ENCODE measurements around the gene ANKRD63.

ANKRD63 gene

GRCh38 chr15:40282869-40283614 lies at the start of gene ANKRD63:
ANKRD63 (minus strand) TSS chr15:40283064; CDS start chr15:40282586, 478 bp downstream.
- no peak for DNase-seq (ENCODE audit: low read depth, low spot score)

GRCh38 chr15:40332113-40332781 lies 49.4 kb upstream of the ANKRD63 start:
- no peak for DNase-seq (ENCODE audit: low read depth, low spot score)

GRCh38 chr15:40331637-40332036 lies 48.8 kb upstream of the ANKRD63 start:
- no peak for DNase-seq (ENCODE audit: low read depth, low spot score)

GRCh38 chr15:40331026-40331425 lies 48.2 kb upstream of the ANKRD63 start:
- DNase-seq (ENCODE audit: low read depth, low spot score), result no peak

GRCh38 chr15:40330368-40330836 lies 47.5 kb upstream of the ANKRD63 start:
- DNase-seq (ENCODE audit: low read depth, low spot score), result no peak

DNA sequence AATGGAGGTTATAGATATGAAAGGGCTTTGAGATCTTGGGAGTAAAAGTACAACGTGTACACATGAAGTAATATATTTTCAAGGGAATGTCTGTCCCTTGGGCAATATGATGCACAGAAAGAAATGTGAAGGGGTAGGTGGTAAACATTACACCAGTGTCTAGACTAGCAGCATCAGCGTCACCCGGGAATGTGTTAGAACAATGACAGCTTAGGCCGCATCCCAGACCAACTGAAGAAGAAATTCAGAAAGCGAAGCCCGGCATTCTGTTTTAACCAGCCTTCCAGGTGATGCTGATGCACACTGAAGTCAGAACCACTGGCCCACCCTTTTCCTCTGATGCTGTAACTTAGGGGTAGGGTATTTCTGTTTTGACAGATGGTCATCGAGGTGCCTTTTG lies 46.9 kb upstream of the ANKRD63 start:
- DNase-seq (ENCODE audit: low read depth, low spot score), result no peak

DNA sequence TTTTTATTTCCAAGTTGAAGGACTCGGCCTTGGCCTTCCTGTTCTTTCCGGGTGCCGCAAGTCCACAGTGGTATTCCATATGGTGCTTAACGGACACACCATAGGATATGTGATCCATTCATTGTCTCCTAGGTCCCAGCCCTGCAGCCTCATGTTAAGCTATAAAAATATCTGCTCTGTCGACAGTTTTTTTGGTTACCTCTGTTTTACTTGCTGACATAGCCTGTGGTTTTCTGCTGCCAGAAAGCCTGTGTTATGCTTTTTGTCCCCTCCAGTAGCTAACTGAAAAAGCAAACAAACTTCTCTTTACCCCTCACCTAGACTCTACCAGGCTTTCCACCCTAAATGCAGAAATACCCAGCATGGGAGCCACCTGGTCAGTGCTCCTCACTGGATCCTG lies 45.9 kb upstream of the ANKRD63 start:
- no peak for DNase-seq (ENCODE audit: low read depth, low spot score)

DNA sequence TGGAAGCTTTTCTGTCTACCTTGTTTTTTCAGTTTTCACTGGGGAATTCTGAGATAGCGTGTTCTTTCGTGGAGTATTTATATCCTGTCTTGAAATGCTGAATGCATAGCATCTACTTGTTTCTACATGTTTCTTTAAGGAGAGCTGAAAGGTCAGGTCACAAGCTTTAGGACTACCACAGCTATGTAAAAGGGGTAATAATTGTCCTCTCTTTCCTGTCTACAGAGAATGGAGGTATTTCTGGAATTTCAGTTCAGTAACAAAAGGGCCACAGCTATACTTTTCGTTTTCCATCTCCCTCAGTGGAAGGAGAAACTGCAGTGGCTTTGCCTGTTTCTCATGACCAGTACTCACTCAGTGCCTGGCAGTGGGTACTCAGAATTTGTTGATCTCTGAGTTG lies 45.3 kb upstream of the ANKRD63 start:
- DNase-seq (ENCODE audit: low read depth, low spot score), result no peak

DNA sequence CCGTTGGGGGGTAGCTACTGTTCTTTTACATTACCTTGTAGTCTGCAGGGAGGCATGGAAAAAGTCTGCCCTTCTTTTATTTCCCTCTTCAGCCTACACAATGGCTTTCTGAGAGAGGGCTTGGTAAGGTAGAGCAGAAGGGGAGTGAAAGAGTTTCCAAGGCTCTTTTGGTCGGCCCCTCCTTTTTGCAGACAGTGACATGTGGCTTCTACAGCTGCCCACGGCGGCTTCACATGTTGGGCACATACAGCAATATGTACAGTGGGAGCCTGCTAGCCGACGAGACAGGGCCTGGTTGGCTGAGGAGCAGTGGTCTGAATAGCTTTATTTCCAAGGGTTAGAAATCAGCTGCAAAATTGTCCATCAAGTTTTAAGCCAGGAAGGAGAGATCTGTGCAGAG lies 44.6 kb upstream of the ANKRD63 start:
- no peak for DNase-seq (ENCODE audit: low read depth, low spot score)

DNA sequence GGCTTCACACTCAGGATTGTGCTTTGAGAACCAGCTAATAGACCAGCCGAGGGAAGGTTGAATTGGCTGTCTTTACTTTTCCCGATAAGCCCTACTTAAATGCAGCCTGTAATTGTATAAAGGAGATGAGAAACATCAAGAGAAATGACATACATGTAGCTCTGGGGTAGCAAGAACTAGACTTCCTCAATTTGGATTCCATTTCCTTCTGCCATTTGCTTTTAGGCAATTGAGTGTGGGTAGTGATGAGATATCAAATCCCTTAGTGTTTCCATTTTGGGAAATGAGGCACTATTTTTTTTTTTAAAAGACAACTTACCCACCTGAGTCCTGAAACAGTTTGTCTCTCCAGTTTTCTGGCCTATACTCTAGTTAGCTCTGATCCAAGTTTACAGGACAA lies 42.8 kb upstream of the ANKRD63 start:
- DNase-seq (ENCODE audit: low read depth, low spot score), result no peak

GRCh38 chr15:40325188-40325587 lies 42.3 kb upstream of the ANKRD63 start:
- DNase-seq (ENCODE audit: low read depth, low spot score), result no peak

- no peak for DNase-seq (ENCODE audit: low read depth, low spot score)
Observed at GRCh38 chr15:40323953-40324937, 41.4 kb upstream of the ANKRD63 start.

DNA sequence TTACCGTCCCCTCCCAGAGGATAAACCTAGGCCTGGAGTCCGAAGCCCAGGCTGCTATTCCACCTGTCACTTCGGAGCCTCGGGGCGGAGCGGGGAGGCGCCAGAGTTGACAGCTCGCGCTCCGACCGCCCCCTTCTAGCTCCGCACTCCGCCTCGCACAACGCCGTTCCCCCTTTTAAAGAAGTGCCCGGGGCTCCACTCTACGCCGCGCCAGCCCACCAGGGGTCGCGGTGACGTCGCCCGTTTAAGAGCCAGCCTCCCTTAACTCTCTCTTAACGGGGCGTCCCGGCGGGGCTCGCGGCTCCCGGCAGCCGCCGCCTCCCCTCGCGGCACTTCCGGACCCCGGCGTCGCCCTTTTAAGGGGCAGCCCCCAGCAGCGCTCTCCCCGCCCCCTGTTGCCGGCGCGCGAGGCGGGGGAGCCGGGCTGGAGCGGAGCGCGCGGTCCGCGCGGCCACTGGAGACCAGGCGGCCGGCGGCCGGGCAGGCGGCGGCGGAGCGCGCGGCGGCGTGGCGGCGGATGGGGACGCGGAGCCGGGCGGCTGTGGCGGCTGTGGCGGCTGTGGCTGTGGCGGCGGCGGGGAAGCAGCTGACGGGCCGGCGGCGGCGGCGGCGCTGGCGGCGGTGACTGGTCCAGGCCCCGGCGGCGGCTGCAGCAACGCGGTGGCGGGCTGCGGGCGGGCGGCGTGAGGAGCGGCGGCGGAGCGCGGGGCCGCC lies 40.5 kb upstream of the ANKRD63 start, which contains the start of gene INAFM2:
Gene INAFM2 (plus strand): TSS at position 454 of the 714 bp plus-strand sequence. CDS start 364 bp downstream, outside the sequence.
- peak; percentile 99 for DNase-seq (ENCODE audit: low read depth, low spot score)

DNA sequence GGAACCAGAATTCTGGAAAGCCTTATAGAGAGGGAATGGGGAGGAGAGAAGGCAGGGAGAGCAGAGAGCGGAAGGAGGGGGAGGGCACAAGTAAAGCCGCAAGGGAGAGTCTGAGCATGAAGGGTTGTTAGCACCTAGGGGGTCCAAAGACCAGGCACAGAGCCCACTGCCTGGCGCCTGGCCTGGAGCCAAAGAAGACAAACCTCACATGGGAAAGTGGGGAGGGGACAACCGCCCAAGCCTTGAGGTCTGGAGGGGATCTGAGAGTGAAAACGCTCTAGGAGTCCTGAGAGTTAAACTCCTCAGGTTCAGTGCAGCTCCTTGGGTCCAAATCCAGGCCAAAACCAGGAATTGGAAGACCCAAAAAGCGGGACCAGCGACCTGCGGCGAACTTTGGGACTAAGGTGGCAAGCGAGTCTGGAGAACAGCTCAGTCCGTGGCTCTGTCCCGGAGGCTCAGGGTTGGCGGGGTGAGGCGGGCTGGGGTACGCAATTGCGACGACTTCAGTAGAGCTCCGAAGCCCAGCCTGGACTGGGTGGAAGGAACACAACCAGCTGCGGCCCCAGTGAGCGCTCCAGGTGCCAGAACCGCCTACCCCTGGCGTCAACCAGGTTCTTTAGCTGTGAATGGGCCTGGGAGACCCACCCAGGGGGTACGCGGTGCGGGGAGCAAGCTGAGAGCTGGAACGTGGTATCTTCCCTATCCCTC lies 39.8 kb upstream of the ANKRD63 start:
- DNase-seq (ENCODE audit: low read depth, low spot score), result no peak

DNA sequence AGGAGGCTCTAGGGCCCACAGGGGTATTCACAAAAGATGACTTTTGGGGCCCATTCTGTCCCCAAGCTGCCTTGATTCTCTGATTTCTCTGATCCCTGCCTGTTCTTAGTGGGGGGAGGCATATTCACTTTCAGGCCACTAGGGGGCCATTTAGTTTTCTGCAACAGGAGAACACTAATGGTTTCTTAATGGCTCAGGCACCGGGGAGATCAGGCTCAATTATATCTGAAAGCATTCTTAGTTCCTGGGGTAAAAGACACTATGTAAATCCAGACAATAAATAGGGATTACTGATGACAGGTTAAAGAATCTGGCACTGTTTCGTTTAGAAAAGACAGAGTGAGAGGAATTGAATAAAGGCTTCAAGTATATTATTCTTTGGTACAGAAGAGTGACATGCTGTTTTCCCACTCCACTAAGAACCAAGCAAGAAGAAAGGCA lies 38.1 kb upstream of the ANKRD63 start:
- DNase-seq (ENCODE audit: low read depth, low spot score), result no peak

DNA sequence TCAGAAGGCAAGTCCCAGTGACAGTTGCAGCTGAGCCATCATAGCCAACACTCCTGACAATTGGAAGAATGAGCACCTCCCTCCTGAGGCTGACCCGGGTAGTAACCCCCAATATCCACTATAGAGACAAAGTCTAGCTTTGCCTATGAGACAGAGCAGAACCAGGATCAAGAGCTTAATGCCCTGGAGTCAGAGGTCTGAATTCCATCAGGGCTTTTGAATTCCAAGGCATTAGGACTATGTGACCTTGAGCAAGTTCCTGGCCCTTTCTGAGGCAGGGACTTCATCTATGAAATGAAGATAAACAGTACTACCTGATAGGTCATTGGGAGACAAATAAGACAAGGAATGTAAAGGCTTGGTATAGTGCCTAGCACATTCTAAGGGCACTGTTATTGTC lies 37.5 kb upstream of the ANKRD63 start:
- DNase-seq (ENCODE audit: low read depth, low spot score), result no peak

DNA sequence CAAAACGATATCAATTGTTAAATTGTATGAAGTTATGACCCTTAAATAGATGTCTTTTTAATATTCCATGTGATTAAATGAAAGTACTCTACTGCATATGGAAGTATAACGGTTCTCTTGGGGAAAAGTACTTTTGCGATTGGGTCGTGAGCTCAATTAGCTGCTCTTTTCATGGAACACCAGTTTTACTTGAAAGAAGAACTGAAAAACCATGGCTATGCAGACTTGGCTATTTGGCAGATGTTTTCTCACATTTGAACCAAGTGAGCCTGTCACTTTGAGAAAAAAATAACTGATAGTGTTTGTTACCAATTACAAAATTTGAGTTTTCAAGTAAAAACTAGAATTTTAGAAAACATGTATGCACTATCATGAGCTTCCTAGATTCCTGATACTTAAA lies 34.7 kb upstream of the ANKRD63 start:
- DNase-seq (ENCODE audit: low read depth, low spot score), result no peak

GRCh38 chr15:40316931-40317330 lies 34.1 kb upstream of the ANKRD63 start:
- DNase-seq (ENCODE audit: low read depth, low spot score), result no peak

DNA sequence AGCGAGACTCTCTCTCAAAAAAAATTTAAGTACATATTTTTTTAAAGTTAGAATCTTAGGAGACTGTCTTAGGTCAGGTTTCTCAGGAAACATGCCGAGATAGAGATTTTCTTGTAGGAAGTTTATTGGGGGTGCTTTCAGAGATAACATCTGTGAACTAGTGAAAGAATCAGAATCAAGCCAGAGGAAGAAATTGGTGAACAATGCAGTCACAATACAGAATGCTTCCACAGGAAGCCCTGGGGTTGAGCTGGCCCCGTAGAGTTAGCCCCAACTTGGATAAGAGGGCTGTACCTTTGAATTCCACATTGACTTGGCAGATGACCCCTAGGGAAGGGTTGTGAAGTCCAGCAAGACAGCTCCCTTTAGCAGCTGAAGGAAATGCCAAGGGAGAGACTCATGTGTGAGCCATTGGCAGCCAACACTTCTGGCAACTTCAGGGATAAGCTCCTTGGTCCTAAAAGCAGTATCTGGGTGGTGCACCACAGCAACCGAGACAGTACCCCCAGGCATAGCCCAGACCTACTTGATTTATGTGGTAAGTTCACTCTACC lies 31.9 kb upstream of the ANKRD63 start:
- DNase-seq (ENCODE audit: low read depth, low spot score), result no peak

Measured in ELF-1 (cell line).